PC-3 (cell line): Measurements from ENCODE around the gene CAT. TPM values are rescaled to one million over a fixed set of nuclear protein-coding genes. Genes with fewer than 3 reads are reported as not detected.
A peak's percentile ranks its signal among the peaks of the same experiment; 100 is the strongest.

ENCODE experiments used
- ATAC-seq: fragments of 200-7000 bp; cut with Tn5 transposase; 2 replicates; pipeline ENCODE4 v1.9.1; 2020; ENCODE audit warnings: mild to moderate bottlenecking, moderate library complexity
- BruUV-seq: library from RNA; stranded (reverse); fragments of 400-500 nt; replicated peaks from 2 replicates; lab custom pipeline; 2021; lab: Mats Ljungman, UMichigan
- CTCF ChIA-PET: fragments of 300-600 bp; sonication (Branson Sonifier 250); formaldehyde crosslinking; loops from one replicate; lab custom pipeline; 2022; ENCODE audit warnings: antibody characterized with exemption; lab: Charles Lee
- POLR2A ChIA-PET: fragments of 300-600 bp; sonication (Branson Sonifier 250); formaldehyde crosslinking; loops from one replicate; lab custom pipeline; 2022; ENCODE audit warnings: antibody characterized with exemption; ENCODE audit not compliant: unreplicated experiment; lab: Charles Lee
- DNase-seq: peaks from one replicate; pipeline ENCODE4 v3.0.0-alpha.2; 2015
- H2AFZ ChIP-seq: fragments of 300-600 bp; sonication (generic); 2 replicates; pipeline ENCODE4 v1.6.0; 2016; ENCODE audit warnings: antibody characterized with exemption, low read length
- H3F3A ChIP-seq: fragments of 300-600 bp; sonication (generic); one replicate; pipeline ENCODE4 v1.6.0; 2017; ENCODE audit warnings: antibody characterized with exemption, low read length, control low read depth, mild to moderate bottlenecking; ENCODE audit not compliant: unreplicated experiment
- H3K27ac ChIP-seq: fragments of 300-600 bp; sonication (generic); 2 replicates; pipeline ENCODE4 v1.5.1; 2016; ENCODE audit warnings: mild to moderate bottlenecking, low read length
- H3K27me3 ChIP-seq: fragments of 300-600 bp; sonication (generic); 2 replicates; pipeline ENCODE4 v1.6.1; 2016; ENCODE audit warnings: low read length, mixed read lengths
- H3K36me3 ChIP-seq: fragments of 300-600 bp; sonication (generic); 2 replicates; pipeline ENCODE4 v1.6.1; 2016; ENCODE audit warnings: low read depth, mixed run types, low read length, mixed read lengths
- H3K4me1 ChIP-seq: fragments of 300-600 bp; sonication (generic); 2 replicates; pipeline ENCODE4 v1.5.1; 2016; ENCODE audit warnings: low read length; ENCODE audit not compliant: insufficient read depth
- H3K4me2 ChIP-seq: fragments of 300-600 bp; sonication (generic); 2 replicates; pipeline ENCODE4 v1.6.0; 2016; ENCODE audit warnings: low read length
- H3K4me3 ChIP-seq: fragments of 300-600 bp; sonication (generic); 2 replicates; pipeline ENCODE4 v1.5.1; 2016; ENCODE audit warnings: mild to moderate bottlenecking, low read length, mixed read lengths
- H3K79me2 ChIP-seq: fragments of 300-600 bp; sonication (generic); 2 replicates; pipeline ENCODE4 v1.6.1; 2017; ENCODE audit warnings: low read length, mixed read lengths
- H3K9ac ChIP-seq: fragments of 300-600 bp; sonication (generic); 2 replicates; pipeline ENCODE4 v1.6.0; 2016; ENCODE audit warnings: mild to moderate bottlenecking, low read length
- H3K9me2 ChIP-seq: fragments of 300-600 bp; sonication (generic); replicated peaks from 2 replicates; pipeline ENCODE4 v1.6.1; 2016; ENCODE audit warnings: mixed run types, low read length, mixed read lengths
- H3K9me3 ChIP-seq: fragments of 300-600 bp; sonication (generic); 2 replicates; pipeline ENCODE4 v1.6.1; 2016; ENCODE audit warnings: low read length, mixed read lengths
- H4K20me1 ChIP-seq: fragments of 300-600 bp; sonication (generic); 2 replicates; pipeline ENCODE4 v1.6.1; 2016; ENCODE audit warnings: low read length, mixed read lengths
- EZH2 ChIP-seq: fragments of 300-600 bp; sonication (generic); IDR thresholded peaks from one replicate; pipeline ENCODE4 v1.6.1; 2017; ENCODE audit warnings: antibody characterized with exemption, mild to moderate bottlenecking, low read length; ENCODE audit not compliant: unreplicated experiment
- EZH2phosphoT487 ChIP-seq: fragments of 300-600 bp; sonication (generic); IDR thresholded peaks from 2 replicates; pipeline ENCODE4 v1.6.1; 2018; ENCODE audit warnings: mild to moderate bottlenecking, antibody characterized with exemption, low read length, borderline replicate concordance
- intact Hi-C: fragments of 100-400 bp; cut with micrococcal nuclease; formaldehyde crosslinking; loops from 2 replicates; pipeline ENCODE4 v1.9.0; 2023
- total RNA-seq: library from RNA; depleted of rRNA; stranded (reverse); fragments of >200 nt; gene quantifications from 2 replicates; pipeline ENCODE4 v1.2.3, GENCODE V29; 2014
- TF ChIP-seq, protein P1 (sequence below): fragments of 300-600 bp; sonication (generic); conservative IDR thresholded peaks from 2 replicates; pipeline ENCODE4 v1.5.1; 2017; ENCODE audit warnings: antibody characterized with exemption, low read depth, mild to moderate bottlenecking, low read length

The CAT gene
- total RNA-seq, 1 experiment from 2014 or later: 50.5 TPM

DNA sequence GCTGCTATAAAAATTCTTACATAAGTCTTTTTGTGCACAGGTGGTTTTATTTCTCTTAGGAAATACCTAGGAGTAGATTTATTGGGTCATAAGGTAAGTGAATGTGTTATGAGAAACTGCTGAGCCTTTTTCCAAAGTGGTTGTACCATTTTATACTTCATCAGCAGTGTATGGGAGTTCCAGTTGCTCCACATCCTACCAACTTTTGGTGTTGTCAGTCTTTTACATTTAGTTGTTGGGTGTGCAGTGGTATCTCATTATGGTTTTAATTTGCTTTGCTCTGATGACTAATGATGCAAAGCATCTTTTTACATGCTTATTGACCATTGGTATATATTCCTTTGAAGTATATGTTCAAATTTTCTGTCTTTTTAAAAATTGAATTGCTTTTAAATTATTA, 3.1 kb downstream of the CAT start:
- POLR2A ChIA-PET: no interaction called here
- Histone ChIP-seq H3K9me3 (no peaks in the 10 kb centered on the region), H3K9me2 (no peaks in the 10 kb centered on the region), H3K27ac (no peak overlapping the region), H3K79me2 (peaks cover 70% of the 10 kb centered on the region), H4K20me1 (peaks cover 12% of the 10 kb centered on the region; the same call in 1 of the 2 replicates), H2AFZ (no peak overlapping the region), H3K36me3 (no peaks in the 10 kb centered on the region), H3F3A (no peaks in the 10 kb centered on the region), H3K9ac (no peak overlapping the region), H3K4me1 (peaks cover 29% of the 10 kb centered on the region), H3K4me2 (no peak overlapping the region), H3K4me3 (no peak overlapping the region), H3K27me3 (no peaks in the 10 kb centered on the region)
- ATAC-seq (no peak), DNase-seq (no peak)
- intact Hi-C loops: no loop called here
- TF ChIP-seq EZH2 (no peak), EZH2phosphoT487 (no peak)
- CTCF ChIA-PET: no interaction called here
- BruUV-seq: no TSS peak

- H3K27me3 ChIP-seq: no peaks in the 10 kb centered on the region
- H3K9me2 ChIP-seq: no peaks in the 10 kb centered on the region
- CTCF ChIA-PET: no interaction called here
- H3K79me2 ChIP-seq: peaks cover 83% of the 10 kb centered on the region
- peaks cover 12% of the 10 kb centered on the region; the same call in 1 of the 2 replicates for H4K20me1 ChIP-seq
- H3K4me1 ChIP-seq: peaks cover 25% of the 10 kb centered on the region
- peak overlapping the region; percentile 27 for H3K27ac ChIP-seq
- intact Hi-C loops: no loop called here
- no peak overlapping the region for H2AFZ ChIP-seq
- DNase-seq (peak; percentile 80), ATAC-seq (no peak)
- no peak overlapping the region for H3K9ac ChIP-seq
- H3K4me3 ChIP-seq: no peak overlapping the region
- no TSS peak for BruUV-seq
- peak overlapping the region; percentile 54 for H3K4me2 ChIP-seq
- POLR2A ChIA-PET: no interaction called here
- TF ChIP-seq EZH2phosphoT487 (no peak), EZH2 (no peak)
- TF ChIP-seq, protein P1, sequence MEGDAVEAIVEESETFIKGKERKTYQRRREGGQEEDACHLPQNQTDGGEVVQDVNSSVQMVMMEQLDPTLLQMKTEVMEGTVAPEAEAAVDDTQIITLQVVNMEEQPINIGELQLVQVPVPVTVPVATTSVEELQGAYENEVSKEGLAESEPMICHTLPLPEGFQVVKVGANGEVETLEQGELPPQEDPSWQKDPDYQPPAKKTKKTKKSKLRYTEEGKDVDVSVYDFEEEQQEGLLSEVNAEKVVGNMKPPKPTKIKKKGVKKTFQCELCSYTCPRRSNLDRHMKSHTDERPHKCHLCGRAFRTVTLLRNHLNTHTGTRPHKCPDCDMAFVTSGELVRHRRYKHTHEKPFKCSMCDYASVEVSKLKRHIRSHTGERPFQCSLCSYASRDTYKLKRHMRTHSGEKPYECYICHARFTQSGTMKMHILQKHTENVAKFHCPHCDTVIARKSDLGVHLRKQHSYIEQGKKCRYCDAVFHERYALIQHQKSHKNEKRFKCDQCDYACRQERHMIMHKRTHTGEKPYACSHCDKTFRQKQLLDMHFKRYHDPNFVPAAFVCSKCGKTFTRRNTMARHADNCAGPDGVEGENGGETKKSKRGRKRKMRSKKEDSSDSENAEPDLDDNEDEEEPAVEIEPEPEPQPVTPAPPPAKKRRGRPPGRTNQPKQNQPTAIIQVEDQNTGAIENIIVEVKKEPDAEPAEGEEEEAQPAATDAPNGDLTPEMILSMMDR: no peak
- H3K36me3 ChIP-seq: no peaks in the 10 kb centered on the region
- no peaks in the 10 kb centered on the region for H3K9me3 ChIP-seq
- no peaks in the 10 kb centered on the region for H3F3A ChIP-seq
These were observed 4.4 kb downstream of the CAT start for GRCh38 chr11:34443136-34443535.

DNA sequence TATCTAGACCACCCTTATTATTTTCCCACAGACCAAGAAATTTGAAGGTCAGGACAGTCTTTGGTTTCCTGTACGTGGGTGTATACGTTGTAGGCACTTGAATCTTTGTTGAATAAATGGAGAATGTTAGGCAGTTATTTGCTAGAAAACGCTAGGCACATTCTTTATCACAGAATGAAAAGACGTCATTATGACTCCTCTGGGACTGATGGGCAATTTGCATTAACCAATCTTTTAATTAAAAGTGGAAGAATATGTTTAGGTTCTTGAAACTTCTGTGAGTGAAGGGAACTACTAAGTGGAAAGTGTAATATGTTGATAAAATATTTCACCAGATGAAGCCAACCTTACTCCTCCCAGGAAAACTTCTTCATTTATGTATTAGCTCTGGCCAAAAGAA, 5.7 kb downstream of the CAT start:
- Histone ChIP-seq H3K9me3 (no peaks in the 10 kb centered on the region), H3K4me1 (peaks cover 24% of the 10 kb centered on the region), H3K4me3 (no peak overlapping the region), H3K9me2 (no peaks in the 10 kb centered on the region), H3K27me3 (no peaks in the 10 kb centered on the region), H2AFZ (no peak overlapping the region), H4K20me1 (peaks cover 12% of the 10 kb centered on the region; the same call in 1 of the 2 replicates), H3K9ac (no peak overlapping the region), H3K27ac (no peak overlapping the region), H3K36me3 (no peaks in the 10 kb centered on the region), H3K4me2 (no peak overlapping the region), H3K79me2 (peaks cover 78% of the 10 kb centered on the region), H3F3A (no peaks in the 10 kb centered on the region)
- BruUV-seq: no TSS peak
- DNase-seq: no peak
- intact Hi-C loops: no loop called here
- no peak for ATAC-seq
- TF ChIP-seq EZH2 (no peak), EZH2phosphoT487 (no peak)
- TF ChIP-seq, protein P1: no peak
- POLR2A ChIA-PET: no interaction called here
- CTCF ChIA-PET: no interaction called here
